WTC11 (cell line): ENCODE results near the gene FAM114A2. TPM values are rescaled to one million over a fixed set of nuclear protein-coding genes. Genes with fewer than 3 reads are reported as not detected.

Experiments
- ATAC-seq: fragments of 200-7000 bp; cut with Tn5 transposase; 2 replicates; pipeline ENCODE4 v1.10.0; 2021; ENCODE audit warnings: mild to moderate bottlenecking, moderate library complexity
- CTCF ChIA-PET: fragments of 300-600 bp; sonication (Branson Sonifier 250); formaldehyde crosslinking; loops from one replicate; lab custom pipeline; 2021; ENCODE audit warnings: antibody characterized with exemption; lab: Charles Lee
- POLR2A ChIA-PET: fragments of 350-600 bp; sonication (Branson Sonifier 250); formaldehyde crosslinking; loops from one replicate; lab custom pipeline; 2021; ENCODE audit warnings: antibody characterized with exemption; lab: Charles Lee
- DNase-seq: peaks from one replicate; pipeline ENCODE4 v3.0.0; 2021; ENCODE audit warnings: low spot score
- H3K27ac Mint-ChIP-seq: 2 replicates; pipeline ENCODE4 v1.8.0; 2021; ENCODE audit warnings: mixed read lengths
- H3K27me3 Mint-ChIP-seq: 2 replicates; pipeline ENCODE4 v1.8.0; 2021; ENCODE audit warnings: low read depth, mild to moderate bottlenecking, moderate library complexity, mixed read lengths
- H3K36me3 Mint-ChIP-seq: 2 replicates; pipeline ENCODE4 v1.8.0; 2021; ENCODE audit warnings: mixed read lengths
- H3K4me1 Mint-ChIP-seq: 2 replicates; pipeline ENCODE4 v1.8.0; 2022; ENCODE audit warnings: mixed read lengths
- H3K4me3 Mint-ChIP-seq: 2 replicates; pipeline ENCODE4 v1.8.0; 2021; ENCODE audit warnings: mild to moderate bottlenecking, moderate library complexity, mixed read lengths
- H3K9me3 Mint-ChIP-seq: 2 replicates; pipeline ENCODE4 v1.8.0; 2021; ENCODE audit warnings: mixed read lengths
- AR ChIP-seq: fragments of 250-450 bp; sonication (Bioruptor Pico); IDR thresholded peaks from 2 replicates; pipeline ENCODE4 v1.9.0; 2021; ENCODE audit warnings: mild to moderate bottlenecking
- ARID4B ChIP-seq: sonication (generic); formaldehyde crosslinking; IDR thresholded peaks from 2 replicates; pipeline ENCODE4 v1.8.0; 2023; ENCODE audit warnings: missing genetic modification reagents, mild to moderate bottlenecking, borderline replicate concordance
- ATF2 ChIP-seq: sonication (generic); formaldehyde crosslinking; IDR thresholded peaks from 2 replicates; pipeline ENCODE4 v1.8.1; 2022; ENCODE audit warnings: low read depth, missing genetic modification reagents, borderline replicate concordance
- ATF6 ChIP-seq: sonication (generic); formaldehyde crosslinking; IDR thresholded peaks from 2 replicates; pipeline ENCODE4 v1.8.1; 2023; ENCODE audit warnings: mild to moderate bottlenecking, missing genetic modification reagents
- CBFB ChIP-seq: sonication (generic); formaldehyde crosslinking; IDR thresholded peaks from 2 replicates; pipeline ENCODE4 v1.8.1; 2022; ENCODE audit warnings: mild to moderate bottlenecking, low read depth, missing genetic modification reagents
- CREM ChIP-seq: sonication (generic); formaldehyde crosslinking; IDR thresholded peaks from 2 replicates; pipeline ENCODE4 v1.8.1; 2022; ENCODE audit warnings: mild to moderate bottlenecking, missing genetic modification reagents, moderate library complexity
- ELF4 ChIP-seq: sonication (generic); formaldehyde crosslinking; IDR thresholded peaks from 2 replicates; pipeline ENCODE4 v1.8.1; 2022; ENCODE audit warnings: low read depth, mild to moderate bottlenecking, moderate library complexity, missing genetic modification reagents
- ETV6 ChIP-seq: sonication (generic); formaldehyde crosslinking; IDR thresholded peaks from 2 replicates; pipeline ENCODE4 v1.8.1; 2022; ENCODE audit warnings: mild to moderate bottlenecking, missing genetic modification reagents
- GRHL2 ChIP-seq: fragments of 250-450 bp; sonication (Bioruptor Pico); IDR thresholded peaks from 2 replicates; pipeline ENCODE4 v1.8.0; 2022; ENCODE audit warnings: mild to moderate bottlenecking, moderate library complexity; ENCODE audit not compliant: insufficient replicate concordance, severe bottlenecking
- JAZF1 ChIP-seq: fragments of 250-450 bp; sonication (Bioruptor Pico); IDR thresholded peaks from 2 replicates; pipeline ENCODE4 v1.9.0; 2021; ENCODE audit warnings: moderate library complexity, mild to moderate bottlenecking, inconsistent platforms
- KAT7 ChIP-seq: sonication (generic); formaldehyde crosslinking; IDR thresholded peaks from 2 replicates; pipeline ENCODE4 v1.8.1; 2023; ENCODE audit warnings: missing genetic modification reagents, mild to moderate bottlenecking, borderline replicate concordance
- NR2C2 ChIP-seq: sonication (generic); formaldehyde crosslinking; IDR thresholded peaks from 2 replicates; pipeline ENCODE4 v1.8.0; 2022; ENCODE audit warnings: mild to moderate bottlenecking, missing genetic modification reagents
- NR3C1 ChIP-seq: sonication (generic); formaldehyde crosslinking; conservative IDR thresholded peaks from 2 replicates; pipeline ENCODE4 v1.8.1; 2023; ENCODE audit warnings: low read depth, mild to moderate bottlenecking, missing genetic modification reagents
- OVOL2 ChIP-seq: fragments of 250-450 bp; sonication (Bioruptor Pico); IDR thresholded peaks from 2 replicates; pipeline ENCODE4 v1.9.0; 2021; ENCODE audit warnings: mild to moderate bottlenecking, borderline replicate concordance
- SOX15 ChIP-seq: fragments of 250-450 bp; sonication (Bioruptor Pico); IDR thresholded peaks from 2 replicates; pipeline ENCODE4 v1.9.0; 2021; ENCODE audit warnings: mild to moderate bottlenecking
- SP1 ChIP-seq: sonication (generic); formaldehyde crosslinking; conservative IDR thresholded peaks from 2 replicates; pipeline ENCODE4 v1.8.1; 2022; ENCODE audit warnings: missing genetic modification reagents
- TP53 ChIP-seq: sonication (generic); formaldehyde crosslinking; IDR thresholded peaks from 2 replicates; pipeline ENCODE4 v1.8.1; 2023; ENCODE audit warnings: mild to moderate bottlenecking, missing genetic modification reagents
- USF1 ChIP-seq: sonication (generic); formaldehyde crosslinking; IDR thresholded peaks from 2 replicates; pipeline ENCODE4 v1.8.0; 2022; ENCODE audit warnings: mild to moderate bottlenecking, missing genetic modification reagents
- ZNF138 ChIP-seq: sonication (generic); formaldehyde crosslinking; conservative IDR thresholded peaks from 2 replicates; pipeline ENCODE4 v1.8.1; 2022; ENCODE audit warnings: mild to moderate bottlenecking, moderate library complexity, missing genetic modification reagents
- ZNF317 ChIP-seq: sonication (generic); formaldehyde crosslinking; IDR thresholded peaks from 2 replicates; pipeline ENCODE4 v1.8.1; 2023; ENCODE audit warnings: low read depth, mild to moderate bottlenecking, moderate library complexity, missing genetic modification reagents, borderline replicate concordance
- ZSCAN18 ChIP-seq: fragments of 250-450 bp; sonication (Bioruptor Pico); IDR thresholded peaks from 2 replicates; pipeline ENCODE4 v2.1.2; 2022; ENCODE audit warnings: mild to moderate bottlenecking, moderate library complexity
- total RNA-seq: library from RNA; stranded (reverse); gene quantifications from 3 replicates; pipeline ENCODE4 v1.2.3, GENCODE V29; 2021

FAM114A2 gene
- total RNA-seq, 1 experiment from 2014 or later: 10.1 TPM

GRCh38 chr5:153998010-153998409 lies 40.7 kb downstream of the FAM114A2 start:
- POLR2A ChIA-PET: no interaction called here
- no peaks in the 10 kb centered on the region for H3K27me3 Mint-ChIP-seq
- DNase-seq (no peak), ATAC-seq (no peak)
- H3K4me3 Mint-ChIP-seq: no peak overlapping the region
- peaks cover 7% of the 10 kb centered on the region for H3K4me1 Mint-ChIP-seq
- TF ChIP-seq GRHL2 (CRISPR knock-in tag): no peak
- peaks cover 3% of the 10 kb centered on the region for H3K9me3 Mint-ChIP-seq
- H3K27ac Mint-ChIP-seq: no peak overlapping the region
- H3K36me3 Mint-ChIP-seq: peaks cover 3% of the 10 kb centered on the region; the same call in 1 of the 2 replicates
- CTCF ChIA-PET: no interaction called here

- POLR2A ChIA-PET: no interaction called here
- TF ChIP-seq AR (CRISPR knock-in tag) (no peak), JAZF1 (CRISPR knock-in tag) (no peak), ATF2 (CRISPR knock-in tag) (no peak), ZSCAN18 (no peak), ETV6 (CRISPR knock-in tag) (no peak), CBFB (CRISPR knock-in tag) (no peak), ZNF138 (no peak), SP1 (no peak), TP53 (CRISPR knock-in tag) (no peak), NR2C2 (CRISPR knock-in tag) (no peak), KAT7 (CRISPR knock-in tag) (no peak), ZNF317 (CRISPR knock-in tag) (no peak), NR3C1 (no peak)
These were observed 47.5 kb downstream of the FAM114A2 start for GRCh38 chr5:153991168-153991567.

GRCh38 chr5:153988510-153988909 lies 50.2 kb downstream of the FAM114A2 start:
- Mint-ChIP-seq H3K9me3 (no peaks in the 10 kb centered on the region), H3K36me3 (no peaks in the 10 kb centered on the region), H3K4me3 (no peak overlapping the region), H3K4me1 (no peaks in the 10 kb centered on the region), H3K27ac (no peak overlapping the region), H3K27me3 (no peaks in the 10 kb centered on the region)
- POLR2A ChIA-PET: no interaction called here
- CTCF ChIA-PET: no interaction called here
- DNase-seq (no peak), ATAC-seq (no peak)
- TF ChIP-seq NR2C2 (CRISPR knock-in tag): no peak
- no peak for TF ChIP-seq SOX15 (CRISPR knock-in tag)
- no peak for TF ChIP-seq ARID4B
- TF ChIP-seq ATF6 (CRISPR knock-in tag): no peak
- TF ChIP-seq USF1 (CRISPR knock-in tag): no peak
- TF ChIP-seq OVOL2 (CRISPR knock-in tag): no peak
- no peak for TF ChIP-seq ELF4
- no peak for TF ChIP-seq CREM (CRISPR knock-in tag)
- no peak for TF ChIP-seq NR3C1

More at GRCh38 chr5:153991168-153991567, 47.5 kb downstream of the FAM114A2 start:
- no peaks in the 10 kb centered on the region for H3K36me3 Mint-ChIP-seq
- H3K4me1 Mint-ChIP-seq: no peaks in the 10 kb centered on the region
- DNase-seq: no peak
- no peak overlapping the region for H3K4me3 Mint-ChIP-seq
- no peak overlapping the region for H3K27ac Mint-ChIP-seq
- ATAC-seq: no peak
- CTCF ChIA-PET: interaction anchor here (0.8 kb wide), 1 partner anchor 16 kb away, joined by 3 read pairs; no protein-coding TSS in a partner anchor
- H3K9me3 Mint-ChIP-seq: no peaks in the 10 kb centered on the region
- H3K27me3 Mint-ChIP-seq: no peaks in the 10 kb centered on the region
